Epithelial cell of esophagus (primary cell): Measurements from ENCODE around the gene LRRC38.

ENCODE experiments used
- DNase-seq: peaks from one replicate; pipeline ENCODE4 v3.0.0; 2010; ENCODE audit warnings: low read depth
- H3K4me3 ChIP-seq: 2 replicates; pipeline ENCODE4 v1.5.1; 2011; ENCODE audit warnings: mild to moderate bottlenecking, low read length, control low read depth
- TF ChIP-seq, protein P1 (sequence below): IDR thresholded peaks from 2 replicates; pipeline ENCODE4 v1.5.1; 2011; ENCODE audit warnings: low read depth, mild to moderate bottlenecking, low read length, control low read depth, inconsistent platforms; ENCODE audit not compliant: insufficient read depth; ENCODE audit errors: missing control alignments

The LRRC38 gene

DNA sequence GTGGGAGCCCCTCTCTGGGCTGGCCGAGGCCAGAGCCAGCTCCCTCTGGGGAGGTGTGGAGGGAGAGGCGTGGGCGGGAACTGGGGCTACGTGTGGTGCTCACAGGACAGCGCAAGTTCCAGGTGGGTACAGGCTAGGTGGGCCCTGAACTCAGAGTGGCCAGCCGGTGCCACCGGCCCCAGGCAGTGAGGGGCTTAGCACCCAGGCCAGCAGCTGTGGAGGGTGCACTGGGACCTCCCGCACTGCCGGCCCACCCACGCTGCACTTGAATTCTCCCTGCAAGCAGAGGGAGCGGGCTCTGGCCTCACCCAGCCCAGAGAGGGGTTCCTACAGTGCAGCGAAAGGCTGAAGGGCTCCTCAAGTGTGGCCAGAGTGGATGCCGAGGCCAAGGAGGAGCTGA is 83.3 kb downstream of the LRRC38 start:
- DNase-seq = no peak
- no peak overlapping the region for H3K4me3 ChIP-seq
- TF ChIP-seq, protein P1, sequence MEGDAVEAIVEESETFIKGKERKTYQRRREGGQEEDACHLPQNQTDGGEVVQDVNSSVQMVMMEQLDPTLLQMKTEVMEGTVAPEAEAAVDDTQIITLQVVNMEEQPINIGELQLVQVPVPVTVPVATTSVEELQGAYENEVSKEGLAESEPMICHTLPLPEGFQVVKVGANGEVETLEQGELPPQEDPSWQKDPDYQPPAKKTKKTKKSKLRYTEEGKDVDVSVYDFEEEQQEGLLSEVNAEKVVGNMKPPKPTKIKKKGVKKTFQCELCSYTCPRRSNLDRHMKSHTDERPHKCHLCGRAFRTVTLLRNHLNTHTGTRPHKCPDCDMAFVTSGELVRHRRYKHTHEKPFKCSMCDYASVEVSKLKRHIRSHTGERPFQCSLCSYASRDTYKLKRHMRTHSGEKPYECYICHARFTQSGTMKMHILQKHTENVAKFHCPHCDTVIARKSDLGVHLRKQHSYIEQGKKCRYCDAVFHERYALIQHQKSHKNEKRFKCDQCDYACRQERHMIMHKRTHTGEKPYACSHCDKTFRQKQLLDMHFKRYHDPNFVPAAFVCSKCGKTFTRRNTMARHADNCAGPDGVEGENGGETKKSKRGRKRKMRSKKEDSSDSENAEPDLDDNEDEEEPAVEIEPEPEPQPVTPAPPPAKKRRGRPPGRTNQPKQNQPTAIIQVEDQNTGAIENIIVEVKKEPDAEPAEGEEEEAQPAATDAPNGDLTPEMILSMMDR = no peak
